ENCODE results near the gene CYP11A1. TPM values are rescaled to one million over a fixed set of nuclear protein-coding genes. Genes with fewer than 3 reads are reported as not detected.
A peak's percentile ranks its signal among the peaks of the same experiment; 100 is the strongest.

CYP11A1 gene
- total and polyA plus RNA-seq, 8 donors: 2.5 to 10.2 (median 4.2) TPM; not detected in 4

DNA sequence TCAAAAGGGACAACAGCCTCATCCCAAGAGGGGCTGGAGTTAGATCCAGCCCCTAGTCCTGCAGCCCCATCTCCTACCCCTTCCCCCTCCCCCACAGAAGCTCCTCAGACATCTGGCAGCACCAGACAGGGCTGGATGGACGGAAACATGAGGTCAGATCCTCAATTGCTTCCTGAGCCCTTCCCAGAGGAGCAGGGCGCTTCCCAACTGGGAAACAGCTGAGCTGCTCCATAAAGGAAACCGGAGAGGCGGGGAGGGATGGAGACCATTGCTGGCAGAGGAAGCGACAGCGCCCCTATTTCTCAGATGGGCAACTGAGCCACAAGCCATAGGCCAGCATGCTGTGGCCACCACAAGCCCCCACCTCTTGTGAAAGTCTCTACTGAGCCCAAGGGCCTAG is 18.3 kb upstream of the CYP11A1 start:
- peak overlapping the region in 4 of 5 donors; percentile 48 to 71 (median 64) for H3K27ac ChIP-seq
- H3K4me1 ChIP-seq: peaks cover 5 to 58% (median 14%) of the 10 kb centered on the region in 4 donors
- H3K4me3 ChIP-seq: no peak overlapping the region
- H3K9me3 ChIP-seq: no peaks in the 10 kb centered on the region
- DNase-seq: no peak
- 74 to 94% (median 87%) methylated on average over 6 of the region's 6 CpGs for WGBS, 5 donors
- no peaks in the 10 kb centered on the region for H3K36me3 ChIP-seq
- intact Hi-C loops (cut with DNase I; ENCODE audit: low total_unique reads): no loop called here
- H3K27me3 ChIP-seq: peaks cover 0 to 15% (median 0%) of the 10 kb centered on the region in 3 donors
- TF ChIP-seq, protein P1, sequence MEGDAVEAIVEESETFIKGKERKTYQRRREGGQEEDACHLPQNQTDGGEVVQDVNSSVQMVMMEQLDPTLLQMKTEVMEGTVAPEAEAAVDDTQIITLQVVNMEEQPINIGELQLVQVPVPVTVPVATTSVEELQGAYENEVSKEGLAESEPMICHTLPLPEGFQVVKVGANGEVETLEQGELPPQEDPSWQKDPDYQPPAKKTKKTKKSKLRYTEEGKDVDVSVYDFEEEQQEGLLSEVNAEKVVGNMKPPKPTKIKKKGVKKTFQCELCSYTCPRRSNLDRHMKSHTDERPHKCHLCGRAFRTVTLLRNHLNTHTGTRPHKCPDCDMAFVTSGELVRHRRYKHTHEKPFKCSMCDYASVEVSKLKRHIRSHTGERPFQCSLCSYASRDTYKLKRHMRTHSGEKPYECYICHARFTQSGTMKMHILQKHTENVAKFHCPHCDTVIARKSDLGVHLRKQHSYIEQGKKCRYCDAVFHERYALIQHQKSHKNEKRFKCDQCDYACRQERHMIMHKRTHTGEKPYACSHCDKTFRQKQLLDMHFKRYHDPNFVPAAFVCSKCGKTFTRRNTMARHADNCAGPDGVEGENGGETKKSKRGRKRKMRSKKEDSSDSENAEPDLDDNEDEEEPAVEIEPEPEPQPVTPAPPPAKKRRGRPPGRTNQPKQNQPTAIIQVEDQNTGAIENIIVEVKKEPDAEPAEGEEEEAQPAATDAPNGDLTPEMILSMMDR (IDR thresholded peaks at IDR 0.05): no peak
- no peak for TF ChIP-seq POLR2A (IDR thresholded peaks at IDR 0.05)
- no peak for TF ChIP-seq EP300 (IDR thresholded peaks at IDR 0.05)
- TF ChIP-seq POLR2AphosphoS5 (IDR thresholded peaks at IDR 0.05): no peak

DNA sequence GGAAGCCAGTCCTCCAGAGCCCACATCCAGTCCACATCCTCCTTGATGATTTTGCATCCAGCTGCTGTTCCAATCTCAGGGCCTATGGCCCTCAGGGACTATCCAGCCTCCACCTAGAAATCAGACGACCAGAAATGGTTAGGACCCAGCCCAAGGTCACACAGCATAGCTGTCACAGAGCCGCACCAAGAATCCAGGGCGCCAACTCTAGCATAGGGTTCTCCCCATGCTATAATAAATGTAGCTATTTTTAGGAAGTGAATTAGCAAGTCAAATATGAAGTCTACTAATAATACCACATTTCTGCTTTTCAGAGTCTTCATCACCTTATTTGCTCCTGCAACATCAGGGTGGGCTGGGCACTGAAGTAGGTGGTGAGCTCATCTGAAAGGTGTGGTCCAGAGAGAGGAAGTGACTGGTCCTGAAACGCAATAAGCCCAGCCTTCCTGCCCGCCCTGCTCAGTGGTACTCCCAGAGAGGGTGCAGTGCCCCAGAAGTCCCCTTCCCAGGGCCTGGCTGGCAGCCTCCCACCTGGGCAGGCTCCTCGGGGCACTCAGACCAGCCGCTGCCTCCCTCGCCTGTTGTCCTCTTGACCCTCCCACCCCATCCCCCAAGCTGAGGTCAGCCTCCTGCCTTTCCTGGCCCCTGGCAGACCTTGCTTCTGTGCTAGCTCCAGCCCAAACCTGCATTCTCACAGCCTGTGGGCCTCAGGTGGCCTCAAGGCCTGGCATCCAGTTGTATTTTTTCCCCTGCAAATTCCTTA is 17.6 kb upstream of the CYP11A1 start:
- intact Hi-C loops (cut with DNase I; ENCODE audit: low total_unique reads): no loop called here
- Histone ChIP-seq H3K4me1 (peaks cover 5 to 55% (median 14%) of the 10 kb centered on the region in 4 donors), H3K27me3 (peaks cover 0 to 16% (median 0%) of the 10 kb centered on the region in 3 donors), H3K36me3 (no peaks in the 10 kb centered on the region), H3K9me3 (no peaks in the 10 kb centered on the region), H3K27ac (peak overlapping the region; percentile 22 to 71 (median 61)), H3K4me3 (no peak overlapping the region)
- TF ChIP-seq POLR2A (IDR thresholded peaks at IDR 0.05) (no peak), POLR2AphosphoS5 (IDR thresholded peaks at IDR 0.05) (no peak), EP300 (IDR thresholded peaks at IDR 0.05) (no peak)
- TF ChIP-seq, protein P1 (IDR thresholded peaks at IDR 0.05): no peak
- DNase-seq: peak; percentile 46 to 86
- WGBS, 5 donors: 51 to 66% (median 55%) methylated on average over 8 of the region's 8 CpGs

- no peaks in the 10 kb centered on the region for H3K36me3 ChIP-seq
- H3K4me3 ChIP-seq: no peak overlapping the region
- WGBS, 5 donors: 51 to 67% (median 59%) methylated on average over 3 of the region's 3 CpGs
- H3K4me1 ChIP-seq: peaks cover 5 to 50% (median 14%) of the 10 kb centered on the region in 4 donors
- H3K9me3 ChIP-seq: no peaks in the 10 kb centered on the region
- DNase-seq: peak in 1 of 2 donors; percentile 4
- TF ChIP-seq POLR2AphosphoS5 (IDR thresholded peaks at IDR 0.05): no peak
- TF ChIP-seq, protein P1 (IDR thresholded peaks at IDR 0.05): no peak
- H3K27ac ChIP-seq: peak overlapping the region; percentile 1 to 71 (median 61)
- H3K27me3 ChIP-seq: peaks cover 0 to 16% (median 0%) of the 10 kb centered on the region in 3 donors
- intact Hi-C loops (cut with DNase I; ENCODE audit: low total_unique reads): no loop called here
Measured at GRCh38 chr15:74384566-74384880, 17.1 kb upstream of the CYP11A1 start.

DNA sequence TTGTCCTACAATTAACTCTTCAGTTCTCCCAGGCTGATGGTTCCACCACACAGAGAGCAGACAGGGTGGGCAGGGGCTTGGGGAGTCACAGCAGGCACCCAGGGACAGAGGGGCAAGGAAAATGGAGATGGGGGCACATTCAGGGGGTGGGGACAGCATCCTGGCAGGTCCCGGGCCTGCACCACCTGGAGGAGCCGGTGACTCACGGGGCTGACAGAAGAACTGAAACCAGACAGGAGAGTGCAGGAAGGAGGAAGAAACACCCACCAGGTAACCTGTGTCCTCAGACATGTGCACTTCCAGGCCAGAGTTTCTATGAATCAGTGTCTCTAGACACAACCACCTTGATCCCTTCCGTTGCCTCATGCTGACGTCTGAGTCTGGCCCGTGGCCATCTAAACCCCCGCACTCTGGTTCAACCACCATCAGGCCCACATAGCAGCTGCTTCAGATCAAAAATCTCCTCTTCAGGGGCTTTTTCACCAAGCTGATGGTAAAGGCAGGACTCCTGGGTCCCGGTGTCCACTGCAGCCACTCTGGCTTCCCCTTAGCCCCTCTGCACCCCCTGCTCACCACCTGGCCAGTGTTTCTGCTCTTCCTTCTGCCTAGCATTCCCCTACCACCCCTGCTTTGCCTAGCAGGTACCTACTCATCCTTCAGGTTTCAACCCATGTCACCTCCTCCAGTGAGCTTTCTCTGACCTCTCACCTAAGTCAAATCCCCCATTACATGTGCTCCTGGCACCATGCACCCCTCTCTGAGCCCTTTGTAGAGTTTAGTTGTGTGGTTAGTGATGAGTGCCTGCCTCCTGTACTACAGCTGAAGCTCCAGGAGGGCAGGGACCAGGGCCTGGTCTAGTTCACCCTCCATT is 16.5 kb upstream of the CYP11A1 start:
- Histone ChIP-seq H3K36me3 (no peaks in the 10 kb centered on the region), H3K4me3 (no peak overlapping the region), H3K27ac (peak overlapping the region; percentile 1 to 66 (median 31)), H3K27me3 (peaks cover 0 to 16% (median 0%) of the 10 kb centered on the region in 3 donors), H3K4me1 (peaks cover 5 to 44% (median 14%) of the 10 kb centered on the region in 4 donors), H3K9me3 (no peaks in the 10 kb centered on the region)
- 46 to 68% (median 67%) methylated on average over 8 of the region's 8 CpGs for WGBS, 5 donors
- DNase-seq: peak; percentile 44 to 65
- TF ChIP-seq POLR2A (IDR thresholded peaks at IDR 0.05): no peak
- TF ChIP-seq, protein P1 (IDR thresholded peaks at IDR 0.05): no peak
- TF ChIP-seq POLR2AphosphoS5 (IDR thresholded peaks at IDR 0.05): no peak
- no peak for TF ChIP-seq EP300 (IDR thresholded peaks at IDR 0.05)
- intact Hi-C loops (cut with DNase I; ENCODE audit: low total_unique reads): loop anchor here (2.0 kb wide), 1 partner anchor 55 kb away; no protein-coding TSS in a partner anchor

Data from stomach (tissue), 9 donors.